Activated naive CD8-positive, alpha-beta T cell treated with anti-CD3 and anti-CD28 coated beads, Interleukin-2, amount 50 U/mL, for 16 hours (primary cell): ENCODE data around the gene ZNF730.
"Not testable (repeated sequence)": the region's sequence is repeated elsewhere in the genome, so short reads cannot be mapped to it uniquely, and the experiment has no call there.

Experiments used
- DNase-seq: peaks from one replicate; pipeline ENCODE4 v3.0.0-alpha.2; 2020; ENCODE audit warnings: low read depth, low spot score

Gene ZNF730

GRCh38 chr19:23116802-23117571 lies at the start of gene ZNF730:
TSS of gene ZNF730 (plus strand) at chr19:23117025. CDS start at chr19:23117174, 149 bp downstream.
- peak; percentile 11 for DNase-seq

- no peak for DNase-seq
Observed at GRCh38 chr19:23070353-23071146, 46.3 kb upstream of the ZNF730 start.

GRCh38 chr19:23071147-23071511 lies 45.7 kb upstream of the ZNF730 start:
- no peak for DNase-seq

DNA sequence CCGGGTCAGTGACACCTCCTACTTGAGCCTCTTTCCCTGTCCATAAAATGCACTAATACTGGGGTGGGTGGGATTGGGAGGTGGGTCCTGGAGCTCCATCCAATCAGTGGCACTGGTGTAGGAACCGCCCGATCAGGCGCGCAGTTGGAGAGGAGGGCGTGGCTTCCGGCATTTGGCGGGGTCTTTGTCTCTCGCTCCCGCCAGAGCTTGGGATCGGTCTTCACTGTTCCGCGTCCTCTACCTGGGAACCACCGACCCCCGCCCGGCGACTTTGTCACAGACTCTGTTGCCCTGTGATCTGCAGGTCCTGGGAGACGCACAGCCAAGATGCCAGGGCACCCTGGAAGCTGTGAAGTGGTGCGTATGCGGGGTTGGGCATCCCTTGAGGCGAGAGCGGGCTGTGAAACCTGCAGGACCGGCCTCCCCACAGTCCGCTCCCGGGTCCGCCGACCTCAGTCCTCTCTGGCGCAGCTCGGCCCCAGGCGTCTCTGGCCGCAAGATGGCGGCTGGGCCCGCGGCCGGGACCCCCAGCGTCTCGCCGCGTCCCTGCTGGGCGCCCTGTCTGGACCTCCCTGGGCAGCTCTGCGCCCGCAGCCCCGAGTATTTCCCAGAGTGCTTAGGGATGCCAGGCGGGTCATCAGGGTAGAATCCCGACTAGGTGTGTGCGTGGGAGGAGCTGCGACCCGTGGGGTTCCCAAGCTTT lies 41.6 kb upstream of the ZNF730 start:
- no peak for DNase-seq

DNA sequence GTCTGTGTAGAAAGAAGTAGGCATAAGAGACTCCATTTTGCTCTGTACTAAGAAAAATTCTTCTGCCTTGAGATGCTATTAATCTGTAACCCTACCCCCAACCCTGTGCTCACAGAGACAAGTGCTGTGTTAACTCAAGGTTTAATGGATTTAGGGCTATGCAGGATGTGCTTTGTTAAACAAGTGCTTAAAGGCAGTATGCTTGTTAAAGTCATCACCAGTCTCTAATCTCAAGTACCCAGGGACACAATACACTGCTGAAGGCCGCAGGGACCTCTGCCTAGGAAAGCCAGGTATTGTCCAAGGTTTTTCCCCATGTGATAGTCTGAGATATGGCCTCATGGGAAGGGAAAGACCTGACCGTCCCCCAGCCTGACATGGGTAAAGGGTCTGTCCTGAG lies 39.0 kb upstream of the ZNF730 start:
- not testable (repeated sequence) for DNase-seq

DNA sequence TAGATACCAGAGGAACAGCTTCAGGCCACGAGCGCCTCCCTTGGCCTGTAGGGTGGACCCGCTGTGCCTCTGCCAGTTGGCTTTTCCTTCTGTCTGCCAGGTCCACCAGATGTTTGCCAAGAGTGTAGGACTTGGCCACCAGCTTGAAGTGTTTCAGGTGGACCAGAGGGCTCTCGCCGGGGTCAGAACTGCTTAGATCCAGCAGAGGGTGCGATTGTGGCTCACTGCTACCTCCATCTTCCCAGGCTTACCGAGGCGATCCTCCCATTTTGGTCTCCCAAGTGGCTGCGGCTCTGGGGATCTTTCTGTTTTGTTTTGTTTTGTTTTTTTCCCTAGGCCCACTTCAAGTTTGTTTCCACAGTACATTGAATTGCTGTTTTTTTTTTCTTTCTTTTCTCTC lies 23.0 kb upstream of the ZNF730 start:
- no peak for DNase-seq

- DNase-seq: no peak
Observed at GRCh38 chr19:23095418-23095817, 21.4 kb upstream of the ZNF730 start.

DNA sequence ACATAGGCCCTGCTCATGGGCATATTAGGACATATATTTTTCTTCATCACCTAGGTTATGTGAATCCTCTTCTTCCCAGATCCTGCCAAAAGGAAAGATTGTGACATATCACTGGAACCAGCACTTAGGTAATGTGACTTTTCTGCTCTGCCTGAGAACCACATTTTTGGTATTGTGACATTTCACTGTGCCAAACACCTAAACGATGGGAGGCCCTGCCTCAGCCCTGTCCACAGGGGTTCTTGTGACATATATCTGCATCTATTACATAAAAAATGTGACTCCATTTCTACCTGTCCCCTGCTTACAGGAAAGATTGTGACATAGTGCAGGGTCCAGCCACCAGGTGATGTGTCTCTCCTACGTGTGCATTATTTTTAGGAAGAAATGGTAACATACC lies 18.5 kb upstream of the ZNF730 start:
- DNase-seq: no peak

GRCh38 chr19:23098988-23099387 lies 17.8 kb upstream of the ZNF730 start:
- no peak for DNase-seq

DNA sequence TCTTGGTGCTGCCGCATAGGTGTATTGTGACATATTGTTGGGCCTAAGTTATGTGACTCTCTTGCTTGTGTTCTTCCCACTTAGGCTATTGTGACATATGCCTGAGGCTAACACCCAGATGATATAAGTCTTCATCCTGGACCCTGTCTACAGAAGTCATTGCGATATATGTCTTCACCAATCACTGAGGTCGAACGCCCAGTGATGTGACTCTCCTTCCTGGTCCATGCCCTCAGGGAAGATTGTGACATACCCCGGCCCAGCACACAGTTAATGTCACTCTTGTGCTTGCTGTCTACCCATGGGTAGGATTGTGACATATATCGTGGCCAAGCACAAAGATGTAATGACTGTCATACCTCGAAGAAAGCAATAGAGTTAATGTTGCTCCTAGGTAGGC lies 16.9 kb upstream of the ZNF730 start:
- DNase-seq: no peak

DNA sequence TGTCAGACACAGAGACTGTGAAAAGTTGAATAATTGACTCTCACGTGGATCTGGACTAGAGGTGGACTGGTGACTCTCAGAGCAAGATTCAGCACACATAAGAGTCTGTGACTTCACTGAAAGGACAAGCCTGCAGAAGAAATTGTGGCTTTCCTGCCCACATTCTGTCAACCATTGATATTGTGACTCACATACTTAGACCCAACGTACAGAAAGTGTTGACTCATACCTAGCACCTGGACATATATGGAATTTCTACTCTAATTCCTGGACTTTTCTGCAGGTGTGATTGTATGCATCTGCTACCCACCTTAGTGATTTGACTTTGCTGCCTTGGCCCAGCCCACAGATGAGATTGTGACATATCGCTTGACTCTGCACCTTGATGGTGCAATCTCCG lies 15.6 kb upstream of the ZNF730 start:
- DNase-seq: no peak

DNA sequence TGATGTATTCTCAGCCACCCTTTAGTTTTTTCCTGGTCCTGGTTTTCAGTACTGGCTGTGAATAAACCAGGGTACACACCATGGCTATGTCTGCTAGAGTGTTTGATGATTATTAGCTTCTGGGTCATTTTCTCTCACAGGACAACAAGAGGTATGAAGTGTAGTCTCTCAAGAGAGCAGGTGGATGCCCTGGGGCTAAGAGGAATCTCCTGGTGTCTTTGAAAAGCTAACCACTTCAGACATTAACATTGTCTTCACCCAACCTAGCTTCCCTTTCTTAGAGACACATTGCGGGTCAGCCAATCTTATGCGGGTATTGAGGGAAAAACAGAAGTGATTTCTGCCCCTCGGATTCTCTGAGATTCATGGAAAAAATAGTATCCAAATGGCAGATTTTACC lies 1.6 kb downstream of the ZNF730 start:
- DNase-seq: no peak

DNA sequence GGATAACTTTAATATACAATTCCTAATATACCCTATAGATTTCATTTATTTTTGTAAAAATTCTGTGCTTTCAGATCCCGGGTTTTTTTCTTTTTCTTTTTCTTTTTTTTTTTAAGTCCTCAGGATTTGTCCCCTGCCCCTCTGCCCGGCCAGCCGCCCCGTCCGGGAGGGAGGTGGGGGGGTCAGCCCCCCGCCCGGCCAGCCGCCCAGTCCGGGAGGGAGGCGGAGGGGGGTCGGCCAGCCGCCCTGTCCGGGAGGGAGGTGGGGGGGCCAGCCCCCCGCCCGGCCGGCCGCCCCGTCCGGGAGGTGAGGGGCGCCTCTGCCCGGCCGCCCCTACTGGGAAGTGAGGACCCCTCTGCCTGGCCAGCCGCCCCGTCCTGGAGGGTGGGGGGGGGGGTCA lies 17.4 kb downstream of the ZNF730 start:
- DNase-seq: not testable (repeated sequence)

DNA sequence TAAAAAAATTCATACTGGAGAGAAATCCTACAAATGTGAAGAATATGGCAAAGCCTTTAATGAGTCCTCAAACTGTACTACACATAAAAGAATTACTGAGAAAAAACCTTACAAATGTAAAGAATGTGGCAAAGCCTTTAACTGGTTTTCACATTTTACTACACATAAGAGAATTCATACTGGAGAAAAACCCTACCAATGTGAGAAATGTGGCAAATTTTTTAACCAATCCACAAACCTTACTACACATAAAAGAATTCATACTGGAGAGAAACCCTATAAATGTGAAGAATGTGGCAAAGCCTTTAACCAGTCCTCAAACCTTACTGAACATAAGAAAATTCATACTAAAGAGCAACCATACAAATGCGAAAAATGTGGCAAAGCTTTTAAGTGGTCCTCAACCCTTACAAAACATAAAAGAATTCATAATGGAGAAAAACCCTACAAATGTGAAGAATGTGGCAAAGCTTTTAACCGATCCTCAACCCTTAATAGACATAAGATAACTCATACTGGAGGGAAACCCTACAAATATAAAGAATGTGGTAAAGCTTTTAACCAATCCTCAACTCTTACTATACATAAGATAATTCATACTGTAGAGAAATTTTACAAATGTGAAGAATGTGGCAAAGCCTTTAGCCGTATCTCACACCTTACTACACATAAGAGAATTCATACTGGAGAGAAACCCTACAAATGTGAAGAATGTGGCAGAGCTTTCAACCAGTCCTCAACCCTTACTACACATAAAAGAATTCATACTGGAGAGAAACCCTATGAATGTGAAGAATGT lies 29.0 kb downstream of the ZNF730 start:
- no peak for DNase-seq

DNA sequence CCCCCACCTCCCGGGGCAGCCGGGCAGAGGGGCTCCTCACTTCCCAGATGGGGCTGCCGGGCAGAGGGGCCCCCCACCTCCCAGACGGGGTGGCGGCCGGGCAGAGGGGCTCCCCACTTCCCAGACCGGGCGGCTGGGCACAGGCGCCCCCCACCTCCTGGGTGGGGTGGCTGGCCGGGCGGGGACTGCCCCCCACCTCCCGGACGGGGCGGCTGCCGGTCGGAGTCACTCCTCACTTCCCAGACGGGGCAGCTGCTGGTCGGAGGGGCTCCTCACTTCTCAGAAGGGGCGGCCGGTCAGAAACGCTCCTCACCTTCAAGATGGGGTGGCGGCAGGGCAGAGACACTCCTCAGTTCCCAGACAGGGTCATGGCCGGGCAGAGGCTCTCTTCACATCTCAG lies 43.9 kb downstream of the ZNF730 start:
- no peak for DNase-seq

DNA sequence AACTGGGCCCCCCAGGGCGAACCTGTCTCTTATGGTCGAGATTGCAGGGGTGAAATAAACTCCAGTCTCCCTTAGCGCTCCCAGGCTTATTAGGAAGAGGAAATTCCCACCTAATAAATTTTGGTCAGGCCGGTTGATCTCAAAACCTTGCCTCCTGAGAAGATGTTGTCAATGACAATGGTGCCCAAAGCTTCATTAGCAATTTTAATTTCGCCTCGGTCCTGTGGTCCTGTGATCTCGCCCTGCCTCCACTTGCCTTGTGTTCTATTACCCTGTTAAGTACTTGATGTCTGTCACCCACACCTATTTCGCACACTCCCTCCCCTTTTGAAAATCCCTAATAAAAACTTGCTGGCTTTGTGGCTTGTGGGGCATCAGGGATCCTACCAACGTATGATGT lies 51.5 kb downstream of the ZNF730 start:
- not testable (repeated sequence) for DNase-seq

GRCh38 chr19:23183251-23183650 lies 66.4 kb downstream of the ZNF730 start:
- no peak for DNase-seq

GRCh38 chr19:23190341-23190740 lies 73.5 kb downstream of the ZNF730 start:
- DNase-seq: no peak
